Left lung (tissue), 10 donors: ENCODE data around the gene TCF12. TPM values are rescaled to one million over a fixed set of nuclear protein-coding genes. Genes with fewer than 3 reads are reported as not detected.
"Not testable (repeated sequence)": the region's sequence is repeated elsewhere in the genome, so short reads cannot be mapped to it uniquely, and the experiment has no call there.

Experiments used
- ATAC-seq: fragments of 200-7000 bp; cut with Tn5 transposase; one replicate; pipeline ENCODE4 v1.9.1; 2020; ENCODE audit warnings: moderate library complexity
- DNase-seq, 4 donors: peaks; one replicate each; pipeline ENCODE4 v3.0.0-alpha.2; 2013 to 2020
- H3K27ac ChIP-seq, 2 donors: fragments of 200-600 bp; sonication (generic) in 1 of 2; one replicate each; pipeline versions ENCODE4 v1.5.0 to v1.8.0; 2020 to 2021
- H3K27me3 ChIP-seq, 2 donors: fragments of 200-600 bp; sonication (generic) in 1 of 2; one replicate each; pipeline versions ENCODE4 v1.5.0 to v1.8.0; 2020 to 2021
- H3K36me3 ChIP-seq, 2 donors: fragments of 200-600 bp; sonication (generic) in 1 of 2; one replicate each; pipeline versions ENCODE4 v1.5.0 to v1.8.0; 2020 to 2021
- H3K4me1 ChIP-seq, 2 donors: fragments of 200-600 bp; one replicate each; pipeline ENCODE4 v1.8.0; 2021
- H3K4me3 ChIP-seq, 2 donors: fragments of 200-600 bp; sonication (generic) in 1 of 2; one replicate each; pipeline versions ENCODE4 v1.5.0 to v1.8.0; 2020 to 2021; ENCODE audit warnings: mild to moderate bottlenecking in 1 of 2
- H3K9me3 ChIP-seq, 2 donors: fragments of 200-600 bp; sonication (generic) in 1 of 2; one replicate each; pipeline versions ENCODE4 v1.5.0 to v1.8.0; 2020 to 2021
- intact Hi-C, 2 donors: fragments of 100-400 bp; cut with DNase I; formaldehyde crosslinking; loops; one replicate each; pipeline versions ENCODE4 v1.11.2 to v1.14.2; 2022
- polyA plus RNA-seq, 6 donors: library from polyadenylated mRNA; unstranded; fragments of 120-200 nt; gene quantifications; one replicate each; pipeline ENCODE4 v1.2.1, GENCODE V29; 2013; ENCODE audit not compliant: insufficient read length in 6 of 6
- total RNA-seq, 2 donors: library from RNA; stranded (reverse); fragmentation: NEBNext Ultra II Directional; extraction: Animal tissue kit (Norgen Biotek cat#: 25700); gene quantifications; one replicate each; pipeline ENCODE4 v1.2.1, GENCODE V29; 2021
- TF ChIP-seq, protein P1 (sequence below), 2 donors: fragments of 200-600 bp; sonication (generic) in 1 of 2; IDR thresholded peaks; one replicate each; pipeline versions ENCODE4 v1.5.0 to v1.8.0; 2021; ENCODE audit warnings: antibody characterized with exemption in 2 of 2
- donor health status: DM: no; HTN: yes; CAD: no.
- donor health status: DM: no; HTN: no; CAD: no.

Gene TCF12
- total and polyA plus RNA-seq, 8 donors = 106 to 148 (median 130) TPM

- no peak for DNase-seq
- peaks cover 0 to 7% of the 10 kb centered on the region in 2 donors for H3K9me3 ChIP-seq
- peaks cover 0 to 9% of the 10 kb centered on the region in 2 donors for H3K36me3 ChIP-seq
- TF ChIP-seq, protein P1, sequence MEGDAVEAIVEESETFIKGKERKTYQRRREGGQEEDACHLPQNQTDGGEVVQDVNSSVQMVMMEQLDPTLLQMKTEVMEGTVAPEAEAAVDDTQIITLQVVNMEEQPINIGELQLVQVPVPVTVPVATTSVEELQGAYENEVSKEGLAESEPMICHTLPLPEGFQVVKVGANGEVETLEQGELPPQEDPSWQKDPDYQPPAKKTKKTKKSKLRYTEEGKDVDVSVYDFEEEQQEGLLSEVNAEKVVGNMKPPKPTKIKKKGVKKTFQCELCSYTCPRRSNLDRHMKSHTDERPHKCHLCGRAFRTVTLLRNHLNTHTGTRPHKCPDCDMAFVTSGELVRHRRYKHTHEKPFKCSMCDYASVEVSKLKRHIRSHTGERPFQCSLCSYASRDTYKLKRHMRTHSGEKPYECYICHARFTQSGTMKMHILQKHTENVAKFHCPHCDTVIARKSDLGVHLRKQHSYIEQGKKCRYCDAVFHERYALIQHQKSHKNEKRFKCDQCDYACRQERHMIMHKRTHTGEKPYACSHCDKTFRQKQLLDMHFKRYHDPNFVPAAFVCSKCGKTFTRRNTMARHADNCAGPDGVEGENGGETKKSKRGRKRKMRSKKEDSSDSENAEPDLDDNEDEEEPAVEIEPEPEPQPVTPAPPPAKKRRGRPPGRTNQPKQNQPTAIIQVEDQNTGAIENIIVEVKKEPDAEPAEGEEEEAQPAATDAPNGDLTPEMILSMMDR (IDR thresholded peaks at IDR 0.05) = no peak
- H3K27ac ChIP-seq = no peak overlapping the region
- no peaks in the 10 kb centered on the region for H3K27me3 ChIP-seq
- intact Hi-C loops = no loop called here
- no peak overlapping the region for H3K4me3 ChIP-seq
- peaks cover 16 to 53% of the 10 kb centered on the region in 2 donors for H3K4me1 ChIP-seq
- ATAC-seq = no peak
These were observed 231.8 kb downstream of the TCF12 start for GRCh38 chr15:57150066-57150865.

- ATAC-seq, H3K27ac ChIP-seq, H3K36me3 ChIP-seq, H3K9me3 ChIP-seq, intact Hi-C loops, H3K4me3 ChIP-seq, DNase-seq, H3K27me3 ChIP-seq: not testable (repeated sequence)
- H3K4me1 ChIP-seq = peaks cover 16 to 53% of the 10 kb centered on the region in 2 donors
These were observed 232.4 kb downstream of the TCF12 start for GRCh38 chr15:57150866-57151203.

- H3K36me3 ChIP-seq = peaks cover 0 to 9% of the 10 kb centered on the region in 2 donors
- no peak for DNase-seq
- H3K4me3 ChIP-seq = no peak overlapping the region
- TF ChIP-seq, protein P1 (IDR thresholded peaks at IDR 0.05) = no peak
- peaks cover 11 to 49% of the 10 kb centered on the region in 2 donors for H3K4me1 ChIP-seq
- ATAC-seq = no peak
- intact Hi-C loops = no loop called here
- no peak overlapping the region for H3K27ac ChIP-seq
- H3K9me3 ChIP-seq = peaks cover 0 to 7% of the 10 kb centered on the region in 2 donors
- H3K27me3 ChIP-seq = no peaks in the 10 kb centered on the region
These were observed 233.7 kb downstream of the TCF12 start for GRCh38 chr15:57152133-57152532.

GRCh38 chr15:57152666-57153539, 234.5 kb downstream of the TCF12 start:
- Histone ChIP-seq H3K4me1 (peaks cover 7 to 41% of the 10 kb centered on the region in 2 donors), H3K9me3 (peaks cover 0 to 7% of the 10 kb centered on the region in 2 donors), H3K27me3 (no peaks in the 10 kb centered on the region), H3K36me3 (peaks cover 0 to 9% of the 10 kb centered on the region in 2 donors), H3K4me3 (no peak overlapping the region), H3K27ac (peak overlapping the region in 1 of 2 donors; percentile 58)
- peak in 2 of 4 donors; percentile 45 to 65 for DNase-seq
- TF ChIP-seq, protein P1 (IDR thresholded peaks at IDR 0.05) = no peak
- ATAC-seq = peak; percentile 57
- intact Hi-C loops = no loop called here

DNA sequence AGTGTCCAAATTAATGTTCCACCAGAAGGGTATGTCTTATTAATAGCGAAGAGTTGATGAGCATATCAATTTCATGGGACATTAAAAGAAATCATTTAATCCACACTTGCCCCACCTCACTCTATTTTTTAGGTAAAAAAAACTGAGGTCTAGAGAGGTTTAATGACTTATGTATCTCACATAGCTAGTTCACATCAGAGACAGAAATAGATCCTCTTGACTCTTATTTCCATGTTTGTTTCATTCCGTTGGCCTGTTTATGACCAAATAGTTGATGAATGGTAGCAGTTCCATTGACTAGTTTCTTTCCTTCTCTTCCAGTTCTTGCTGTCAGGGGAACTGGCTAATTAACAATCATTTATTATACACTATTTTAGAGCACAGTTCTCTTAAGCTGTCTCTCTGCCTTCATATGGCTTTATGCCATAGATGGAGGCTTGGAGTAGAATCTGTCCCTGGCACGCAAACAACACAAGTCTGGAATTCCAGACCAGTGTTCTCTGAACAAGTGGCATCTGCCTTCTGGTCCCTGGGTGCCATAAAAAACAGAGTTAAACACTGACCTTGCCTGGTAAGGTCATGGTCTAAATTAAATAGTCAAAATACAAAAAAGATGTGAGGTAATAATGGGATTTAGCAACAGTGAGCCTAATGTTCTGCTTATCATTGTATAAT, 237.9 kb downstream of the TCF12 start:
- peaks cover 0 to 7% of the 10 kb centered on the region in 2 donors for H3K9me3 ChIP-seq
- ATAC-seq (no peak), DNase-seq (no peak)
- H3K4me1 ChIP-seq = peaks cover 7 to 18% of the 10 kb centered on the region in 2 donors
- H3K27me3 ChIP-seq = no peaks in the 10 kb centered on the region
- no peak overlapping the region for H3K27ac ChIP-seq
- H3K4me3 ChIP-seq = no peak overlapping the region
- TF ChIP-seq, protein P1 (IDR thresholded peaks at IDR 0.05) = no peak
- intact Hi-C loops = no loop called here
- peaks cover 0 to 7% of the 10 kb centered on the region in 2 donors for H3K36me3 ChIP-seq
